Lower leg skin (tissue), 4 donors: Measurements from ENCODE around the gene SPOCK1. TPM values are rescaled to one million over a fixed set of nuclear protein-coding genes. Genes with fewer than 3 reads are reported as not detected.

Experiments
- DNase-seq, 2 donors: peaks; one replicate each; pipeline ENCODE4 v3.0.0-alpha.2; 2019; ENCODE audit warnings: low spot score in 2 of 2
- H3K4me3 ChIP-seq: fragments of 200-600 bp; sonication (generic); 2 replicates; pipeline ENCODE4 v1.5.1; 2017; ENCODE audit warnings: mild to moderate bottlenecking, low read depth; ENCODE audit not compliant: poor library complexity, severe bottlenecking
- POLR2A ChIP-seq, 2 donors: fragments of 450-650 bp; IDR thresholded peaks; one replicate each; pipeline ENCODE4 v1.6.1; 2016 to 2017; ENCODE audit warnings: antibody characterized with exemption in 2 of 2, mild to moderate bottlenecking in 1 of 2, moderate library complexity in 1 of 2
- WGBS, 2 donors: methylation state at CpG; one replicate each; pipeline ENCODE4 v1.1.5; 2018; 5-methylcytosine and 5-hydroxymethylcytosine counted together
- intact Hi-C: fragments of 100-400 bp; cut with DNase I; formaldehyde crosslinking; loops from one replicate; pipeline ENCODE4 v1.15.0; 2023; ENCODE audit warnings: low total_unique reads
- total RNA-seq, 4 donors: library from RNA; depleted of rRNA; stranded (reverse); fragments of >200 nt; gene quantifications; one replicate each; pipeline ENCODE4 v1.1.0, GENCODE V29; 2016
- TF ChIP-seq, protein P1 (sequence below), 3 donors: fragments of 450-650 bp; IDR thresholded peaks; one replicate each; pipeline ENCODE4 v1.5.1; 2016; ENCODE audit warnings: antibody characterized with exemption in 3 of 3, mild to moderate bottlenecking in 3 of 3, moderate library complexity in 2 of 3

SPOCK1 gene
- total RNA-seq, 4 donors from 2014 or later, result 7.9 to 21.5 (median 11.7) TPM

DNA sequence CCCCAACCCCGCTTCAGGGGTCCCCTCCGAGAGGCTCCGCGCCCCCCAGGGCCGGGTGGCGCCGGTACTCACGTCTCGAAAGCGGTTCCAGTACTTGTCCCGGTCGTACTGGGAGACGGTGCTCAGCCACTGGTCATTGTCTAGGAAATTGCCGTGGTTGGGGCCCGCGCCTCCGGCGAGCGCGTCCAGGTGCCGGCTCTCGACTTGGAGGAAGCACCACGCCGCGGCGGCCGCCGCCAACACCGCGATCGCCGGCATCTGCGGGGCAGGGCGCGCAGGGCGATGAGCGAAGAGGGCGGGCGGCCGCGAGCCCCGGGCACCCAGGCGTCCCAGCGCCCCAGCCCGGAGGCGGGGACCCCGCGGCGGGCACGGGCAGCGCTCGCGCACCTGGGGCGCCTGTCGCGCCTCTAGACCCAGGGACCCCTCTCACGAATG lies 808 bp downstream of the SPOCK1 start:
- intact Hi-C loops, result loop anchor here (5.0 kb wide), 1 partner anchor 171 kb away; no protein-coding TSS in a partner anchor
- peak overlapping the region; percentile 22 for H3K4me3 ChIP-seq
- 6% methylated on average over 45 of the region's 57 CpGs; no CpG with 5 or more reads in 1 of the 2 donors for WGBS, 2 donors
- TF ChIP-seq, protein P1, sequence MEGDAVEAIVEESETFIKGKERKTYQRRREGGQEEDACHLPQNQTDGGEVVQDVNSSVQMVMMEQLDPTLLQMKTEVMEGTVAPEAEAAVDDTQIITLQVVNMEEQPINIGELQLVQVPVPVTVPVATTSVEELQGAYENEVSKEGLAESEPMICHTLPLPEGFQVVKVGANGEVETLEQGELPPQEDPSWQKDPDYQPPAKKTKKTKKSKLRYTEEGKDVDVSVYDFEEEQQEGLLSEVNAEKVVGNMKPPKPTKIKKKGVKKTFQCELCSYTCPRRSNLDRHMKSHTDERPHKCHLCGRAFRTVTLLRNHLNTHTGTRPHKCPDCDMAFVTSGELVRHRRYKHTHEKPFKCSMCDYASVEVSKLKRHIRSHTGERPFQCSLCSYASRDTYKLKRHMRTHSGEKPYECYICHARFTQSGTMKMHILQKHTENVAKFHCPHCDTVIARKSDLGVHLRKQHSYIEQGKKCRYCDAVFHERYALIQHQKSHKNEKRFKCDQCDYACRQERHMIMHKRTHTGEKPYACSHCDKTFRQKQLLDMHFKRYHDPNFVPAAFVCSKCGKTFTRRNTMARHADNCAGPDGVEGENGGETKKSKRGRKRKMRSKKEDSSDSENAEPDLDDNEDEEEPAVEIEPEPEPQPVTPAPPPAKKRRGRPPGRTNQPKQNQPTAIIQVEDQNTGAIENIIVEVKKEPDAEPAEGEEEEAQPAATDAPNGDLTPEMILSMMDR (IDR thresholded peaks at IDR 0.05), result no peak
- TF ChIP-seq POLR2A (IDR thresholded peaks at IDR 0.05), result no peak
- DNase-seq, result peak in 1 of 2 donors; percentile 85

DNA sequence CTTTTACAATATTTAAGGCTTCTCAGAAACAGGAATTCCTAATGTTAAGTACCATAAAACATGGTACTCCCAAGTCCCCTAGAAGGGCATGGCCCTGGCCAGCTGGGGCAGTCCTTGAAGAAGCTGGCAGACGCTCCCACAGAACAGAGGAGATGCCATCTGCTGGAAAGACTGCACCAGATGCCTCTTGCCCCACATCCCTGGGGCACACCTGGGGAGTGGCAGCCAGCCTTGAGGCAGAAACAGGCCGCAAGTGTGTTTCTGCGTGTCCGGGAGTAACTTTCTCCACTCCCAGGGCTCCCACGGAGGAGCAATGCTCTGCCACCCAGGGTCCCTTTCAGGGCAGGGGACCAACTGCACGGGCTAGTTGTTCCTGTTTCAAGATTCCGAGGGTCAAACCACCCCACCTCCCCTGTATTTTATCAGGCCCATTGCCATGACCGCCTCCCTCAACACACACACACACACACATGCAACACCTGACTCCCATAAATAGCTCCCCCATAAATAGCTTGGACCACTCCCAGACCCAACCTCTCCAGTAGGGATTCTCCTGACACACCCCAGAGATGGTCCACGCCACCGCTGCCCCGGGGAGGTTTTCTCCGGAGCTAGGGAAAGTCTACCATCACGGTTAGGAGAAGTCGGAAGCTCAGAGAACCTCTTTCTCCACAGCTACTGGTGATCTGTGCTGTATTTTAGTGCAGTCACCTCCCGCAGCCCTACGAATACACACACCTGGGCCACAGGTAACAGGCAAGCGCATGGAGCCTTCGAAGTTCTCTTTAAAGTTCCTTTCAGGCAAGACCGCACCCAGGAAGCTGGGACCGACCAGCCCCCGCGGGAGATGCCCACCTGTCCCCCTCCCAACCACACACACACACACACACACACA lies 1.5 kb downstream of the SPOCK1 start:
- intact Hi-C loops, result loop anchor here (5.0 kb wide), 1 partner anchor 170 kb away; no protein-coding TSS in a partner anchor
- peak in 1 of 2 donors; percentile 83 for DNase-seq
- WGBS, 2 donors, result 58 to 61% methylated on average over 21 to 22 of the region's 22 CpGs
- no peak for TF ChIP-seq POLR2A (IDR thresholded peaks at IDR 0.05)
- TF ChIP-seq, protein P1 (IDR thresholded peaks at IDR 0.05), result no peak
- peak overlapping the region; percentile 22 for H3K4me3 ChIP-seq

DNA sequence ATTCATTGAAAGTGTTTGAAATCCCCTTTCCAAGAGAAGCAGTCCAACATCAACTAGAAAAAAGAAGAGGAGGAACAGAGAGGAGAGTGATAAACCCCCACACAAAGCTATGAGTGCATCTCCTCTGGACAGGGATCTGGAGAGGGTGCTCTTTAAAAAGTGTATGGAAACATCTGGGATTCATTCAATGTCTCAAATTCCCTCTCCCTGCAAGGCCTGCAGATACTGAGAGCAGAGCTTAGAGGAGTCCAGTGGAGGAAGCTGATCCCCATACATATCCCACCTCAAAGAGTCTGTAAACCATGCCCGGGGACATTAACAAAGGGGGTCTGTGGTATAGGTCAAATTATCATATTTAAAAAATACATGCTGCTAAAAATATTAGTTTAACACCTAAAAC lies 2.2 kb downstream of the SPOCK1 start:
- WGBS, 2 donors, result 76% methylated on average over 1 of the region's 1 CpG
- intact Hi-C loops, result loop anchor here (5.0 kb wide), 1 partner anchor 170 kb away; no protein-coding TSS in a partner anchor
- no peak for DNase-seq
- no peak for TF ChIP-seq POLR2A (IDR thresholded peaks at IDR 0.05)
- TF ChIP-seq, protein P1 (IDR thresholded peaks at IDR 0.05), result no peak
- no peak overlapping the region for H3K4me3 ChIP-seq

DNA sequence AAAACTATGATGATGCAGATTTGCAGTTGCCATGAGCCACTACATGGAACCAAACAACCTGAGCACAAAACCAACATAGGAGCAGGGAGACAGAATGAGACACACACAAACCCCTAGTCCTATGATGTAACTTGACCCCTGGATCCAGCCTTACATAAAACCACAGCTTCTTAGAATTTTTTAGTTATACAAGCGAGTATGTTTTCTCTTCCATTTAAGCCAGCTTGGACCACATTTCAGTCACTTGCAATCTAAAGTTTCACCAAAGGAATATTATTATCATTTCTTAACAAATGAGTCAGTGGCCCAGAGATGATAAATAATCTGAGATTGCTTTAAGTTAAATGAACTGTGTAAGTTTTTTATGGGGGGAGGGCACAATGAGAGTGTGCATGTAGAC lies 6.8 kb downstream of the SPOCK1 start:
- intact Hi-C loops, result no loop called here
- no peak overlapping the region for H3K4me3 ChIP-seq
- TF ChIP-seq POLR2A (IDR thresholded peaks at IDR 0.05), result no peak
- TF ChIP-seq, protein P1 (IDR thresholded peaks at IDR 0.05), result no peak
- WGBS, 2 donors, result 93 to 95% methylated on average over 1 of the region's 1 CpG
- DNase-seq, result no peak

DNA sequence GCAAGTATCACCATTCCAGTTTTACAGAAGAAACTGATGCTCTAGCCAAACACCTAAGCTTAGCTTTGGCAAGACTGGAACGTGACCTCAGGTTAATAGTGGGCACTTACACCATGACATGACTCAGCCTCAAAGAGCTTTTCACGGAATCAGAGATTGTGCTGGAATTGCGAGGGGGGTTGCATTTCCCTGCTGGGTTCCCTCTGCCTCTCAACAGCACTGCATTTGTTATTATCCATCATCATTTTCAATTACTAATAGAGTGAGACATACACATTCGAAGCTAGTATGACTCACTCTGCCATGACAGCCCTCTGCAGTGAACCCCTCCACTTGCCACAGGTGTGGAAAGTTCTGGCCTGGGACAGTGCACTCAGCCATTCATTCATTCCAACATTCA lies 8.0 kb downstream of the SPOCK1 start:
- TF ChIP-seq POLR2A (IDR thresholded peaks at IDR 0.05), result no peak
- TF ChIP-seq, protein P1 (IDR thresholded peaks at IDR 0.05), result no peak
- no peak overlapping the region for H3K4me3 ChIP-seq
- intact Hi-C loops, result no loop called here
- peak in 1 of 2 donors; percentile 20 for DNase-seq
- WGBS, 2 donors, result 80 to 87% methylated on average over 4 of the region's 4 CpGs
